Caki2 (cell line): ENCODE measurements around the gene C11orf52. TPM values are rescaled to one million over a fixed set of nuclear protein-coding genes. Genes with fewer than 3 reads are reported as not detected.

Experiments used
- DNase-seq: peaks from one replicate; pipeline ENCODE4 v3.0.0-alpha.2; 2015; ENCODE audit warnings: low read depth
- in situ Hi-C: cut with HindIII; loops from 2 replicates; pipeline ENCODE4 v1.10.0; 2016; ENCODE audit warnings: low sequenced_read_pairs, low pct_unique_long_range_greater_than_20kb, mixed read lengths
- total RNA-seq: library from RNA; depleted of rRNA; stranded (reverse); fragments of >200 nt; shearing (Covaris generic); gene quantifications from 2 replicates; pipeline ENCODE4 v1.2.3, GENCODE V29; 2014; ENCODE audit warnings: low replicate concordance

The C11orf52 gene
- total RNA-seq, 1 experiment from 2014 or later: not detected

GRCh38 chr11:111910676-111911562 lies 7.8 kb upstream of the C11orf52 start:
- in situ Hi-C loops: no loop called here

GRCh38 chr11:111911563-111912401 lies 6.9 kb upstream of the C11orf52 start, which contains the start of gene CRYAB:
Gene CRYAB (minus strand): TSS chr11:111911770. CDS start chr11:111911724, 46 bp downstream.
- in situ Hi-C loops: no loop called here
- peak; percentile 91 for DNase-seq

More at GRCh38 chr11:111910676-111911562, 7.8 kb upstream of the C11orf52 start:
- DNase-seq: no peak

- in situ Hi-C loops: no loop called here
- DNase-seq: no peak
Measured at GRCh38 chr11:111912535-111912934, 6.2 kb upstream of the C11orf52 start, which contains the start of gene HSPB2. Gene HSPB2 (plus strand): TSS chr11:111912734. CDS start chr11:111912830, 96 bp downstream.

DNA sequence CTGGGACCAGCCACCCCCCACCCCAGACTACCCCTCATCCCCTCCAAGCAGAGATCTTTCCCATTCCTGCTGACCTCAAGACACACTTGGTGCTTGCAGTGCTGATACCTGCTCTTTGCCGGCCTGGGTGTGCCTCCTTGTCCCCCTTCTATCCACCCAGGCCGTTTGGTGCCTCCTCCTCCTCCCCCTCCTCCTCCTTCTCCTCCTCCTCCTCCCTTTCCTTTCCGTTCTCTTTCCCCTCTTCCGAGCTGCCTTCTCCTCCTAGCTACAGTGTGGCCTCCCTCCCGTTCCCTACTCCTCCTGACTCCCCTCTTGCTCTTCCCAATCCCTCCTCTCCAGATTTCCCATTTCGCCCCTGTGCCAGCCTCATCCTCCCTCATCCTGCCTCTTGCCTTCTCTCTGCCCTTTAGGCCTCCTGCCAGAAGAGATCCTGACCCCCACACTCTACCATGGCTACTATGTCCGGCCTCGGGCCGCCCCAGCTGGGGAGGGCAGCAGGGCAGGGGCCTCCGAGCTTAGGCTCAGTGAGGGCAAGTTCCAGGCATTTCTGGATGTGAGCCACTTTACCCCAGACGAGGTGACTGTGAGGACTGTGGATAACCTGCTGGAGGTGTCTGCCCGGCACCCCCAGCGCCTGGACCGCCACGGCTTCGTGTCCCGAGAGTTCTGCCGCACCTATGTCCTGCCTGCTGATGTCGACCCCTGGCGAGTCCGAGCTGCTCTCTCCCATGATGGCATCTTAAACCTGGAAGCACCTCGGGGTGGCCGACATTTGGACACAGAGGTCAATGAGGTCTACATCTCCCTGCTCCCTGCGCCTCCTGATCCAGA lies 5.5 kb upstream of the C11orf52 start:
- no peak for DNase-seq
- in situ Hi-C loops: no loop called here

DNA sequence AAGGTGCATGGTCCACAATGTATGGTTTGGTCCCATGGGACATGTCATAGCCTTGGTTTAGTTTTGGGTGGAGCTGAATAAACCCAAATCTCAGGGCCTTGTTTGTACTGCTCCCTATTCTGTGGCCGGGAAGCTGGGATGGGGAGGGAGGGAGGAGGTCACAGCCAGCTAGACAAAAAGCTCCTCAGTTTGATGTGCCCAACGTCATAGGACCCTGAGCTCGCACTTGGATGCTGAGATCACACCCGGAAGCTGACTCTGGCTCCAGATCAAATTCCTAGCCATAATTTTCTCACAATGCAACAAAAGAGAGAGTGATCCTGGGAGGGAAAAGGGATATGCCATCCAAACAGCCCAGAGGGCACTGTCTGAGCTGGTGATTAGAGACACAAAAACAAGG lies 4.7 kb upstream of the C11orf52 start:
- in situ Hi-C loops: no loop called here
- DNase-seq: no peak

DNA sequence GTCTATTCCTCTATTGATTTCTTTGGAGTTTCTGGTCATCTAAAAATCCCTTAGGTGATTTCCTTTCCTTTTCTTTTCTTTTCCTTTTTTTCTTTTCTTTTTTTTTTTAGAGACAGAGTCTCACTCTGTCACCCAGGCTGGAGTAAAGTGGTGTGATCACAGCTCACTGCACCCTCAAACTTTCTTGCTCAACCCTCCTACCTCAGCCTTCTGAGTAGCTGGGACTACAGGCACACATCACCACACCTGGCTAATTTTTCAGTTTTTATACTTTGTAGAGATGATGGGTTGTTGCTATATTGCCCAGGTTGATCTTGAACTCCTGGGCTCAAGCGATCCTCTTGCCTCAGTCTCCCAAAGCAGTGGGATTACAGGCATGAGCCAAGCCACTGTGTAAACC lies 1.9 kb upstream of the C11orf52 start:
- no peak for DNase-seq
- in situ Hi-C loops: no loop called here

DNA sequence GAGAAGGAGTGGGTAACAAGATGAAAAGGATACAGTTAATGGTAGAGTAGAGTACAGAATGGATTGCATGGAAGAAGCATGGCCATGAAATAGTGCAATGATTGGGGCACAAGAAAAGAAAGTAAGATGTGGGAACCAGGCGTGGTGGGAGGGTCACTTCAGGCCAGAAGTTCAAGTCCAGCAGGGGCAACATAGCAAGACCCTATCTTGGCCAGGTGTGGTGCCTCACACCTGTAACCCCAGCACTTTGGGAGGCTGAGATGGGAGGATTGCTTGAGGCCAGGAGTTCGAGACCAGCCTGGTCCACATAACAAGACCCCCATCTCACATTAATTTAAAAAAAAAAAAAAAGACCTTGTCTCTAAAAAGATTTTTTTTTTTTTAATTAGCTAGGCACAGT lies 1.4 kb upstream of the C11orf52 start:
- in situ Hi-C loops: no loop called here
- no peak for DNase-seq

- in situ Hi-C loops: no loop called here
- no peak for DNase-seq
Measured at GRCh38 chr11:111917788-111918187, 925 bp upstream of the C11orf52 start.

DNA sequence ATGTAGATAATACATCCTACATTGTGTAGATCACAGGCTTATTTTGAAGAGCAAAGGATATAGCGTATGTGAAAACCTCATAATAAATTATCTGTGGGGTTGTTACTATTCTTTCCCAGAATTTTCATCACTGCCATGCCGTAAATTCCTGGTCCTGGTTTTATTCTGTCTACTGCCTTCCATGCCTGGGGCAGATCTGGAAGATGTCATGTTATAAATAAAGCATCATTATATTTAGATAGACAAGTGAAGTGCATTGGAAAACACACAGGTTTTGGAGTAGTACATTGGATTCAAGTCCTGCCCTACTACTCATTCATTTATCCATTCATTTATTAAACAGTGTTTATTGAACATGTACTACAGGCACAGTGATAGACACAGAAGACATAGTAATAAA lies 2.2 kb downstream of the C11orf52 start:
- no peak for DNase-seq
- in situ Hi-C loops: no loop called here

DNA sequence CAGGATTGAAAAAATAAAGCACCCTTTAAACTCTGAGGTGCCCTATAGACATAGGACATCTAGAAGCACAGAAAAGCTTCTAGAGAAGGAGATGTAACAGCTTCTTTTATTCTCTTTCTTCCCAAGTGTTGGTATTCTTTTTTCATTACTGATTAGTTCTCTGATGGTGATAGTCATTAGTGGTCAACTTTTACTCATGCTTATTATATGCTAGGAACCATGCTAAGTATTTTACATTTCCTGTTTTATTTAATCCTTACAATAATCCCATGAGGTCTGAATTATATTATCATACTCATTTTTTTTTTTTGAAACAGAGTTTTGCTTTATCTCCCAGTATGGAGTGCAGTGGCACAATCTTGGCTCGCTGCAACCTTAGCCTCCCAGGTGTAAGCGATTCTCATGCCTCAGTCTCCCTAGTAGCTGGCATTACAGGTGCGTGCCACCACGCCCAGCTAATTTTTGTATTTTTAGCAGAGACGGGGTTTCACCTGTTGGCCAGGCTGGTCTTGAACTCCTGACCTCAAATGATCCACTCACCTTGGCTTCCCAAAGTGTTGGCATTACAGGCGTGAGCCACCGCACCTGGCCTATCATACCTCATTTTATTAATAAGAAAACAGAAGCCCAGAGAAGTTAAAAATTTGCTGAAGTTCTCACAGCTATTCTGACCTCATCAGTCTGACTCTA lies 3.0 kb downstream of the C11orf52 start:
- DNase-seq: no peak
- in situ Hi-C loops: no loop called here

DNA sequence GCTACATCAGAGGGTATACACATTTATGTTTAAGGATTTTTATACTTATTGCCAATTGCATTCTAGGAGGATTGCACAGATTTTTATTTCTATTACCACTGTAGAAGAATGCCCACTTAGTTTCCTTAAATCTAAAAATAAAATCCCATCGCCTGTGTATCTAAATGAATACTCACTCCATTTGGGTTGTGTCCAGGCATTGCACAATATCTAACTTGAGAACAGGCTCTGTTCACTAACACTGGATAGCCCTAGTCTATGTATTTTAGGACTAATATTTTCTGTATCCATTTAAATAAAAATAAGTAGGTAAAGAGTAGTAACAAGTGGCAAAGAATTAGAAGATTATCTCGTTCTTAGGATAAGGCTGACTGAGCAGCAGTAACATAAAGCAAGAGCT lies 4.1 kb downstream of the C11orf52 start:
- DNase-seq: no peak
- in situ Hi-C loops: no loop called here

DNA sequence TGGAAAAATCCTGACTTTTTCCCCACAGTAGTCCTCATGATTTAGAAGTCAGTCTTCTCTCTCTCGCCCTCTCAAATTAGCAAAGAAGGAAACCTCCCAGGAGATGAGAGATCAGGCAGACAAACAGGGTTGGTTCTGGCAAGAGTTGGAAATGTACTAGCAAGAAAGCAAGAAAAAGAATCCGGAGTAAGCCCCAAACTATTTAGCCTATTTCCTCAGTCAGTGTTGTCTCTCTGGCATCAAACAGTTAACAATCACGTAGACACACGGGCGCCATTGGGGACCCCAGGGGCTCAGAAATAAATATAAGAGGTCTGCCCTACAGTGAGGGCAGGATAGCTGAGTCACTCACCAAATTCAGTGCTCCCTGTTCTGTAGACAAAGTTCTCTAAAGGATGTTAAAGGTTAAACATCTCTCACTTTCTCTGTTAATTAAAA lies 4.7 kb downstream of the C11orf52 start:
- in situ Hi-C loops: no loop called here

DNA sequence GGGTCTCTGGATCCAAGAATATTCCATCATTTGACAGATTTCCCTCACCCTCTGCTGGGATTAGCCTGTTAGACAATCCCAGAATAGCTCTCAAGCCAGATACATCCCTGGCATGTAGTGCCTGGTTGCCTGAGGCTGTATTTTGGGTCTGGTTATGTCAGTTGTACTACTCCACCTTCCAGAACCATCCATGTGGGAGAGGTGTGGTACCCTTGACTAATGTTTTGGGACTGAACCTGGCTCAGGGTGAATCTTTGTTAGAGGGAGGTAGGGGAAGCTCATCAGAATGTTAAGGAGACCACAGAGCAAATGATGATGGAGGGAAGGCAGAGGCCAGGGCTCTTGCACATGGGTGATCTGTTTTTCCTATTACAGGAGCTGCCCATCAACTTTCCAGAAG lies 5.2 kb downstream of the C11orf52 start:
- DNase-seq: no peak
- in situ Hi-C loops: no loop called here

More for the DNA sequence above, 4.7 kb downstream of the C11orf52 start:
- DNase-seq: no peak

- no peak for DNase-seq
- in situ Hi-C loops: no loop called here
Measured at GRCh38 chr11:111925953-111926352, 7.2 kb downstream of the C11orf52 start.

GRCh38 chr11:111926505-111927391 lies 8.0 kb downstream of the C11orf52 start:
- in situ Hi-C loops: no loop called here
- DNase-seq: peak; percentile 87

DNA sequence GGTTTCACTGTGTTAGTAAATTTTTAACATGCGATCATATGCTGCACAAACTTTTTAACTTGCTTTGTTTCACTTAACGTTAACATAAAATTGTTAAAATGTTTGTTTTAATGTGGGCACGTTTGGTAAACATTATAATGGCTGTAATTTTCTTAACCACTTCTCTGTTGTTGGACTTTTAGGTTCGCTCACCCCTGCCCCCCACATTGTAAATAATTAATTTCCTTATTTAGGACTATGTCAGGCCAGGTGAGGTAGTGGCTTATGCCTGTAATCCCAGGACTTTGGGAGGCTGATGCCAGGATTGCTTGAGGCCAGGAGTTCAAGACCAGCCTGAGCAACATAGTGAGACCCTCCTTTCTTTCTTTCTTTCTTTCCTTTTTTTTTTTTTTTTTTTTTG lies 11.8 kb downstream of the C11orf52 start:
- DNase-seq: no peak
- in situ Hi-C loops: no loop called here

DNA sequence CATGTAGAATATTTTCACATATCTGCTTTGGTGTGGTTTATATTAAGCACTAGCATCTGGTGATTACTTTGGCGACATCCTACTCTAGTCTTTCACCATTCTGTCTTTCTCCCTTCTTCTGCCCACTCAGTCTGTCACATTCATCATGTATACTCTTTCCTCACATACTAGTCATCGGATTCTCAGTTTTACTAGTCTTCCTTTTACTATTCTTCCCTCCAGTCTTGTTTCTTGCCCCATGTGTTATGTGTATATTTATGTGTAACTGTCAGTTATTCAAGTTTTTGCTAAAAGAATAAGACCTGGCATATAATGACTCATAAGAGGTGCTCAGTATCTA lies 13.9 kb downstream of the C11orf52 start:
- DNase-seq: no peak
- in situ Hi-C loops: no loop called here
